ENCODE measurements around the gene TTC3. TPM values are rescaled to one million over a fixed set of nuclear protein-coding genes. Genes with fewer than 3 reads are reported as not detected.

The TTC3 gene
- total RNA-seq, 3 donors from 2014 or later (not counting 1 experiment from before 2014, with no cell fraction given), result 83.1 to 97.4 (median 88.3) TPM

- intact Hi-C loops (cut with micrococcal nuclease), result no loop called here
- H3K27me3 Mint-ChIP-seq (ENCODE audit: low read depth in 2 of 2), result no peaks in the 10 kb centered on the region
- Histone ChIP-seq H3K4me1 (ENCODE audit: control insufficient read depth, insufficient read depth, low read length) (no peaks in the 10 kb centered on the region), H3K27me3 (ENCODE audit: control insufficient read depth, insufficient read depth, low read length) (no peaks in the 10 kb centered on the region), H3K4me3 (ENCODE audit: low read length) (no peak overlapping the region), H3K9me3 (ENCODE audit: control insufficient read depth, insufficient read depth, low read length) (no peaks in the 10 kb centered on the region), H3K27ac (ENCODE audit: low read length) (no peak overlapping the region), H3K36me3 (ENCODE audit: control insufficient read depth, insufficient read depth, low read length) (peaks cover 37% of the 10 kb centered on the region)
- 99% methylated on average over 10 of the region's 11 CpGs for WGBS (ENCODE audit: insufficient coverage)
- TF ChIP-seq CTCF (IDR thresholded peaks at IDR 0.05), result no peak
- DNase-seq, result no peak
- no peak for ATAC-seq
- no peak overlapping the region for H3K27ac Mint-ChIP-seq
- no peaks in the 10 kb centered on the region for H3K4me1 Mint-ChIP-seq
- H3K4me3 Mint-ChIP-seq, result no peak overlapping the region
- H3K36me3 Mint-ChIP-seq, result peaks cover 14% of the 10 kb centered on the region
- no peaks in the 10 kb centered on the region for H3K9me3 Mint-ChIP-seq
These were observed 126.2 kb downstream of the TTC3 start for GRCh38 chr21:37199057-37199924.

GRCh38 chr21:37200641-37201480, 127.8 kb downstream of the TTC3 start:
- DNase-seq (no peak), ATAC-seq (no peak)
- H3K27me3 ChIP-seq (ENCODE audit: control insufficient read depth, insufficient read depth, low read length), result no peaks in the 10 kb centered on the region
- Mint-ChIP-seq H3K36me3 (peaks cover 14% of the 10 kb centered on the region), H3K4me1 (no peaks in the 10 kb centered on the region), H3K4me3 (no peak overlapping the region), H3K9me3 (no peaks in the 10 kb centered on the region), H3K27ac (no peak overlapping the region), H3K27me3 (ENCODE audit: low read depth in 2 of 2) (no peaks in the 10 kb centered on the region)
- H3K4me1 ChIP-seq (ENCODE audit: control insufficient read depth, insufficient read depth, low read length), result no peaks in the 10 kb centered on the region
- no peaks in the 10 kb centered on the region for H3K9me3 ChIP-seq (ENCODE audit: control insufficient read depth, insufficient read depth, low read length)
- TF ChIP-seq CTCF (IDR thresholded peaks at IDR 0.05), result no peak
- no peak overlapping the region for H3K4me3 ChIP-seq (ENCODE audit: low read length)
- peaks cover 34% of the 10 kb centered on the region for H3K36me3 ChIP-seq (ENCODE audit: control insufficient read depth, insufficient read depth, low read length)
- intact Hi-C loops (cut with micrococcal nuclease), result no loop called here
- H3K27ac ChIP-seq (ENCODE audit: low read length), result no peak overlapping the region
- 98% methylated on average over 16 of the region's 16 CpGs for WGBS (ENCODE audit: insufficient coverage)

GRCh38 chr21:37202221-37203110, 129.4 kb downstream of the TTC3 start:
- no peak overlapping the region for H3K27ac ChIP-seq (ENCODE audit: low read length)
- H3K36me3 Mint-ChIP-seq, result peaks cover 14% of the 10 kb centered on the region

More at GRCh38 chr21:37202221-37203110, 129.4 kb downstream of the TTC3 start:
- Histone ChIP-seq H3K27me3 (ENCODE audit: control insufficient read depth, insufficient read depth, low read length) (no peaks in the 10 kb centered on the region), H3K36me3 (ENCODE audit: control insufficient read depth, insufficient read depth, low read length) (peaks cover 30% of the 10 kb centered on the region), H3K9me3 (ENCODE audit: control insufficient read depth, insufficient read depth, low read length) (no peaks in the 10 kb centered on the region), H3K4me3 (ENCODE audit: low read length) (no peak overlapping the region), H3K4me1 (ENCODE audit: control insufficient read depth, insufficient read depth, low read length) (peaks cover 4% of the 10 kb centered on the region)
- H3K27me3 Mint-ChIP-seq (ENCODE audit: low read depth in 2 of 2), result no peaks in the 10 kb centered on the region
- intact Hi-C loops (cut with micrococcal nuclease), result no loop called here
- H3K4me1 Mint-ChIP-seq, result peaks cover 0 to 3% of the 10 kb centered on the region in 2 donors
- TF ChIP-seq CTCF (IDR thresholded peaks at IDR 0.05), result no peak
- H3K9me3 Mint-ChIP-seq, result no peaks in the 10 kb centered on the region
- 98% methylated on average over 14 of the region's 14 CpGs for WGBS (ENCODE audit: insufficient coverage)
- H3K4me3 Mint-ChIP-seq, result no peak overlapping the region
- no peak for ATAC-seq
- no peak for DNase-seq
- no peak overlapping the region for H3K27ac Mint-ChIP-seq

Data from natural killer cell (primary cell).